LNCaP clone FGC (cell line): ENCODE data around the gene ANAPC2.

Source experiments
- DNase-seq: peaks from one replicate; pipeline ENCODE4 v3.0.0-alpha.2; 2011; ENCODE audit warnings: low read depth
- H3K4me3 ChIP-seq: 2 replicates; pipeline ENCODE4 v1.5.1; 2011; ENCODE audit warnings: mild to moderate bottlenecking, low read depth, low read length, control low read depth
- TF ChIP-seq, protein P1 (sequence below): IDR thresholded peaks from 2 replicates; pipeline ENCODE4 v1.5.1; 2012; ENCODE audit warnings: mild to moderate bottlenecking; ENCODE audit not compliant: control insufficient read depth, insufficient read depth; ENCODE audit errors: extremely low read depth

Gene ANAPC2

GRCh38 chr9:137127301-137128157, 60.8 kb downstream of the ANAPC2 start:
- DNase-seq, result no peak
- TF ChIP-seq, protein P1, sequence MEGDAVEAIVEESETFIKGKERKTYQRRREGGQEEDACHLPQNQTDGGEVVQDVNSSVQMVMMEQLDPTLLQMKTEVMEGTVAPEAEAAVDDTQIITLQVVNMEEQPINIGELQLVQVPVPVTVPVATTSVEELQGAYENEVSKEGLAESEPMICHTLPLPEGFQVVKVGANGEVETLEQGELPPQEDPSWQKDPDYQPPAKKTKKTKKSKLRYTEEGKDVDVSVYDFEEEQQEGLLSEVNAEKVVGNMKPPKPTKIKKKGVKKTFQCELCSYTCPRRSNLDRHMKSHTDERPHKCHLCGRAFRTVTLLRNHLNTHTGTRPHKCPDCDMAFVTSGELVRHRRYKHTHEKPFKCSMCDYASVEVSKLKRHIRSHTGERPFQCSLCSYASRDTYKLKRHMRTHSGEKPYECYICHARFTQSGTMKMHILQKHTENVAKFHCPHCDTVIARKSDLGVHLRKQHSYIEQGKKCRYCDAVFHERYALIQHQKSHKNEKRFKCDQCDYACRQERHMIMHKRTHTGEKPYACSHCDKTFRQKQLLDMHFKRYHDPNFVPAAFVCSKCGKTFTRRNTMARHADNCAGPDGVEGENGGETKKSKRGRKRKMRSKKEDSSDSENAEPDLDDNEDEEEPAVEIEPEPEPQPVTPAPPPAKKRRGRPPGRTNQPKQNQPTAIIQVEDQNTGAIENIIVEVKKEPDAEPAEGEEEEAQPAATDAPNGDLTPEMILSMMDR, result no peak

GRCh38 chr9:137126786-137127185, 61.6 kb downstream of the ANAPC2 start:
- TF ChIP-seq, protein P1, result no peak
- no peak for DNase-seq
- H3K4me3 ChIP-seq, result peak overlapping the region; percentile 82

More at GRCh38 chr9:137127301-137128157, 60.8 kb downstream of the ANAPC2 start:
- H3K4me3 ChIP-seq, result peak overlapping the region; percentile 82
